GM12892 (cell line): ENCODE data around the gene KATNB1.

Source experiments
- POLR2A ChIP-seq: IDR thresholded peaks from 2 replicates; pipeline ENCODE4 v1.6.1; 2011; ENCODE audit warnings: low read depth, low read length, control low read depth
- POLR2AphosphoS5 ChIP-seq: IDR thresholded peaks from 2 replicates; pipeline ENCODE4 v1.6.1; 2011; ENCODE audit warnings: low read depth, low read length, control low read depth
- TAF1 ChIP-seq: IDR thresholded peaks from 2 replicates; pipeline ENCODE4 v1.6.1; 2011; ENCODE audit warnings: low read depth, mild to moderate bottlenecking, control low read depth, low read length, borderline replicate concordance

DNA sequence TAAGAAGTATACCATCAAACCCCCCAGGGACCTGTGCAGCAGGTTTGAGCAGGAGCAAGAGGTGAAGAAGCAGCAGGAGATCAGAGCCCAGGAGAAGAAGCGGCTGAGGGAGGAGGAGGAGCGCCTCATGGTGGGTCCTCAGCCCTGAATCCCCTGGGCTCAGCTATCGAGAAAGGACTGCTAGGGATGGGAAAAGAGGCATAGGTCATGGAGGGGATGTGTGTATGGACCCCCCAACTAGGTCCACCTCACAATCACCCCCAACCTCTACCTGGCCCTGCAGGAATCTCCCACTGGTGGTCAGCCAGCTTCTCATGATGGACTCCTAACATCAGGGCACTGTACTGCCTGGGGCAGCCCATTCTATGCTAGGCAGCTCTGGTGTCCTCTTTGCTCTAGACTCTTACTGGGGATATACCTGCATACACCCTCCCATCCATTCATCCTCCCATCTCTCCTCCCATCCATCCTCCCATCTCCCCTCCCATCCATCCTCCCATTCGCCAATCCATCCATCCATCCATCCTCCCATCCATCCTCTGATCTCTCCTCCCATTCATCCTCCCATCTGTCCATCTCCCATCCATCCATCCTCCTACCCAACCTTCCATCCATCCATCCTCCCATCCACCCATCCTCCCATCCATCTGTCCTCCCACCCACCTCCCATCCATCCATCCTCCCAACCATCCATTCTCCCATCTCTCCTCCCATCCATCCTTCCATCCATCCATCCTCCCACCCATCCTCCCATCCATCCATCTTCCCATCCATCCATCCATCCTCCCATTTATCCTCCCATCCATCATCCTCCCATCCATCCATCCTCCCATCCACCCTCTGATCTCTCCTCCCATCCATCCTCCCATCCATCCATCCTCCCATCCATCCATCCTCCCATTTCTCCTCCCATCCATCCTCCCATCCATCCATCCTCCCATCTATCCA is 30.4 kb upstream of the KATNB1 start:
- no peak for TF ChIP-seq POLR2AphosphoS5
- TF ChIP-seq TAF1, result no peak
- TF ChIP-seq POLR2A, result no peak
